HUES48 (cell line): Measurements from ENCODE around the gene CRISPLD2.

Experiments
- H3K27ac ChIP-seq: one replicate; pipeline ENCODE4 v1.7.0; 2013; ENCODE audit warnings: low read depth, low read length, inconsistent platforms
- H3K27me3 ChIP-seq: 2 replicates; pipeline ENCODE4 v1.6.1; 2013; ENCODE audit warnings: mild to moderate bottlenecking, low read length; ENCODE audit not compliant: control insufficient read depth, insufficient read depth
- H3K36me3 ChIP-seq: 2 replicates; pipeline ENCODE4 v1.6.1; 2013; ENCODE audit warnings: low read length; ENCODE audit not compliant: control insufficient read depth, insufficient read depth
- H3K4me1 ChIP-seq: 2 replicates; pipeline ENCODE4 v1.6.1; 2013; ENCODE audit warnings: mild to moderate bottlenecking, low read length; ENCODE audit not compliant: control insufficient read depth, insufficient read depth
- H3K4me3 ChIP-seq: 2 replicates; pipeline ENCODE4 v1.5.1; 2013; ENCODE audit warnings: mild to moderate bottlenecking, low read depth, low read length
- H3K9ac ChIP-seq: 2 replicates; pipeline ENCODE4 v1.6.1; 2013; ENCODE audit warnings: mild to moderate bottlenecking, low read depth, low read length, moderate library complexity
- H3K9me3 ChIP-seq: 2 replicates; pipeline ENCODE4 v1.6.1; 2013; ENCODE audit warnings: low read length; ENCODE audit not compliant: control insufficient read depth, insufficient read depth

The CRISPLD2 gene

DNA sequence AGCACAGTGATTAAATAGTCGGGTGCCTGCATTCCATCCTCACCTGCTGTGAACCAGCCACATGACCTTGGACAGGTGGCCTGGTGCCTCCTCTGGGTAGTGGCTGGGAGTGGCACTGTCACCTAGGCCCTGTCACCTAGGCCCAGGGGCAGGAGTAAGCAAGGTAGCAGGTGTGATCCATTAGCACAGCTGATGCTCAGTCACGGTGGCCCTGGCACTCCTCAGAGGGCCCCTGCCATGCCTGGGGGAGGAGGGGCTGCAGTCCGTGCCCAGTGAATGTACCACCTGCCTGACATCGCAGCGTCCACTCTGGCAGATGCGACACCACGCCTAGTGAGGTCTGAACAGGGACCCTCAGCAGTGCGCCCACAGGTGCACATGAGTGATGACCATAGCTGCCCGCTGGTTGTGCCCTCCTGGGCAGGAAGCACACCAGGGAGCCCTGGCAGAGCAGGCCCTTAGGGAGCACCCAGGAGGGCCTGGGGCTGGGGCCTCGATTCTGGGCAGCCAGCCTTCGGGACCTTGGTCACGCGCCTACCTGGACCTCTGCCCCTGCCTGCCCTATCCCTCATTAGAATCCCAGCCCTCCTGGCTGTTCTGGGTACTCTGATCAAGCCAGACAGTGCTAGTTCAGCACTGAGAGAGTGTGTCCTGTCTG lies 33.1 kb upstream of the CRISPLD2 start:
- no peak overlapping the region for H3K9ac ChIP-seq
- H3K36me3 ChIP-seq, result no peaks in the 10 kb centered on the region
- no peaks in the 10 kb centered on the region for H3K4me1 ChIP-seq
- H3K27me3 ChIP-seq, result no peaks in the 10 kb centered on the region
- H3K27ac ChIP-seq, result no peak overlapping the region
- H3K4me3 ChIP-seq, result no peak overlapping the region
- H3K9me3 ChIP-seq, result no peaks in the 10 kb centered on the region

DNA sequence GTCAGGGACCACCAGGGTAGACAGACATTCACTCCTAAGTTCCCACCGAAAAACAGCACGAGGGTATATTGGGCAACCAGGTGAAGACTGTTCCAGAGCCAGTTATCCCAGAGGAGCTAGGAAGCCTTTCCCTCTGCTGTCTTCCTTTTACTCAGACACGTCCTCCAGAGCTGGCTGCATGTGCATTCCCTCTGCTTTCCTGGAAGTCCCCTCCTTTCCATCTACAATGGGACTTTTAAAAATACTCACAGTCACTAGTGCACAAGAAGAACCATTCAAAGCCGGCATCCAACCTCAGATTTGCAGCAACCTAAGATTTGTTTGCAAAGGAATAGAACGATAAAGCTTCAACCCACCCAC lies 32.5 kb upstream of the CRISPLD2 start:
- H3K36me3 ChIP-seq, result no peaks in the 10 kb centered on the region
- no peak overlapping the region for H3K9ac ChIP-seq
- no peaks in the 10 kb centered on the region for H3K27me3 ChIP-seq
- no peak overlapping the region for H3K27ac ChIP-seq
- no peaks in the 10 kb centered on the region for H3K9me3 ChIP-seq
- no peaks in the 10 kb centered on the region for H3K4me1 ChIP-seq
- no peak overlapping the region for H3K4me3 ChIP-seq

DNA sequence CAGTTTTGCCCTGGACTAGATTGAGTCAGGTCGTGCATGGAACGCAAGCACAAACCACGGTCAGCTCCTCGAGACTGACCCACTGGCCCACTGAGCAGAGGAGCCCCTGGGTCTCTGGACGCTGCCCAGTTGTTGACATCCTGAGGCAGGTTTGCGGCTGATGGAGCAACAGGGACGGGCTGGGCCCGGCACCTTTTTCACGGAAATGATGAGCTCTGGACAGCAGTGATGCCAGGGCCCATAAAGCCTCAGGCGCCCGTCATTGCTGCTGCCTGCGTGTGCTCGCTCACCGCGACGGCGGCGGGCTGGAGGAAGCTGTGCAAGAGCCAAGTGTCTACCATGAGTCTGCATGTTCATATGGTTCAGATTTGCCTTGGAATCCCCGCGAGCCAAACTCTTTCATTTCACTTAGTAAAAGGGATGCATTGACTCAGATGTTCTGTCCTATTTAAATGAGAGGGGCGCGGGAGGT lies 30.8 kb upstream of the CRISPLD2 start:
- Histone ChIP-seq H3K9me3 (no peaks in the 10 kb centered on the region), H3K36me3 (no peaks in the 10 kb centered on the region), H3K27me3 (no peaks in the 10 kb centered on the region), H3K9ac (no peak overlapping the region), H3K27ac (no peak overlapping the region), H3K4me3 (no peak overlapping the region), H3K4me1 (no peaks in the 10 kb centered on the region)

DNA sequence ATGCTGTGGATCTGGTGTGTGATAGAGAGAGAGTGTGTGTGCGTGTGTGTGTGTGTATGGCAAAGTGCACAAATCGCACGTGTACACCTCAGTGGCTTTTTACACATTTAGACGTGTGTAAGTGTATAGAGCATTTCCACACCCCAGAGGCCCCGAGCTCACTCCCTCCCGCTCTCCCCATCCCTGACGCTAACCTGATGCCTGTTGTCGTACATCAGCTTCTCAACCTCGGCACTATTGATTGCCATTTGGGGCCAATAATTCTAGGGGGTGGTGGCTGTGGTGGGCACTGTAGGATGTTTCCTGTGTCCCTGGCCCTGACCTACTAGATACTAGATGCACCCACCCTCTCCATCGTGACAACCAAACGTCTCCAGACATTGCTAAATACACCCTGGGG lies 30.4 kb upstream of the CRISPLD2 start:
- H3K9ac ChIP-seq, result no peak overlapping the region
- no peaks in the 10 kb centered on the region for H3K36me3 ChIP-seq
- H3K9me3 ChIP-seq, result no peaks in the 10 kb centered on the region
- H3K4me1 ChIP-seq, result no peaks in the 10 kb centered on the region
- H3K27ac ChIP-seq, result no peak overlapping the region
- H3K27me3 ChIP-seq, result no peaks in the 10 kb centered on the region
- no peak overlapping the region for H3K4me3 ChIP-seq

DNA sequence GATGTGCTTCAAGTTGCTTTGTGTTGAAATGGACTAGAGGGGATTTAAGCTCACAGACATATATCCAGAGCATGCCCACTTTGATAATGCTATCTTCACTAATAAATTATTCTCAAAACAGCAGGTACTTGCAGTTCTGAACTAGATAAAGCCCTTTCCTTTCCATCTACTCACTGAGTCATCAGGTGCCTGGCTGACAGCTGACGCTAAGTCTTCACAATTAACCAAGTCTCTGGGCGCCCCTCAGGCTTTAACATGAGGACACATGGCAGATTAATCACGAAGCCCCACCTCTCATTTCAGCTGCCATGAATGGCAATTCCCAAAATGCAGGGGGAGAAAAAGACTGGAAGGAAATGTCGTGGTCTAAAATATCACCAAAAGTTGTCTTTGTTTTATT lies 29.5 kb upstream of the CRISPLD2 start:
- Histone ChIP-seq H3K36me3 (no peaks in the 10 kb centered on the region), H3K27me3 (no peaks in the 10 kb centered on the region), H3K4me1 (no peaks in the 10 kb centered on the region; the same call in 1 of the 2 replicates), H3K4me3 (no peak overlapping the region), H3K27ac (no peak overlapping the region), H3K9ac (no peak overlapping the region), H3K9me3 (no peaks in the 10 kb centered on the region)

DNA sequence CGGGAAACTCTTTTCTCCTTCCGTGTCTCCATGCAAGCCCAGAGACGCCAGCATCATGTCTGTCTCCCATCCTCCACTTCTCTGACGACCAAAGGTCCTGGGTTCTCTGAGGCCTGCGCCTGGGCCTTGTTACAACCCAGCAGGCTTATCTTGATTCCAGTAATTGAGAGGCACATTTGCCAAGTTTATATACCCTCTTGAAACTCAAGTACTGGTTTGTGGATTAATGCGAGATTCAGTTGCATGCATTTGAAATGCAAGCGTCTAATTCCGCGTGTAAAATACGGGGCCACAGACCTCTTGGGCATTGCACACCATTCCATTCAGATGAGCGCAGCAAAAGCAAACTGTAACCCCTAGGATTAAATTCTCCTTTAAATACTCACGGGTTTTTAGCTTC lies 28.7 kb upstream of the CRISPLD2 start:
- H3K27ac ChIP-seq, result no peak overlapping the region
- no peak overlapping the region for H3K4me3 ChIP-seq
- H3K4me1 ChIP-seq, result no peaks in the 10 kb centered on the region; the same call in 1 of the 2 replicates
- no peaks in the 10 kb centered on the region for H3K27me3 ChIP-seq
- H3K36me3 ChIP-seq, result no peaks in the 10 kb centered on the region
- H3K9me3 ChIP-seq, result no peaks in the 10 kb centered on the region
- no peak overlapping the region for H3K9ac ChIP-seq

DNA sequence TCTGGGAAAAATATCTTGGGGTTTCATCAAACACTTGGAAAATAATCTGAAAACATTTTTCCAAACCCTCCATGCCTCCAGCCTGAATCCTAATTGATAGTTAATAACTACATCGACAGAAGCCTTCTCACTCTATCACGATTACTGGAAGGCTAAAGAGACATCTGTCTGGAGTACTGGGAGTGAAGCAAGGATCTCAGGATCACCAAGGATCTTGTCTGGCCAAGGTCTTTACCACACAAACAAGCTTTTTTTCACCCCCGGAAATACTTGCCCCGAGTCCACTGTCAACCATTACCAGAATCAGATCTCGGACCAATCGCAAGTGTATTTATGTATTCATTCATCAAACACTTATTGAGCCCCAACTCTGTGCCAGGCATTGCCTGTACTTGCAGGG lies 28.3 kb upstream of the CRISPLD2 start:
- no peaks in the 10 kb centered on the region for H3K9me3 ChIP-seq
- no peaks in the 10 kb centered on the region for H3K36me3 ChIP-seq
- no peak overlapping the region for H3K9ac ChIP-seq
- H3K27ac ChIP-seq, result no peak overlapping the region
- no peaks in the 10 kb centered on the region; the same call in 1 of the 2 replicates for H3K4me1 ChIP-seq
- no peak overlapping the region for H3K4me3 ChIP-seq
- H3K27me3 ChIP-seq, result no peaks in the 10 kb centered on the region

DNA sequence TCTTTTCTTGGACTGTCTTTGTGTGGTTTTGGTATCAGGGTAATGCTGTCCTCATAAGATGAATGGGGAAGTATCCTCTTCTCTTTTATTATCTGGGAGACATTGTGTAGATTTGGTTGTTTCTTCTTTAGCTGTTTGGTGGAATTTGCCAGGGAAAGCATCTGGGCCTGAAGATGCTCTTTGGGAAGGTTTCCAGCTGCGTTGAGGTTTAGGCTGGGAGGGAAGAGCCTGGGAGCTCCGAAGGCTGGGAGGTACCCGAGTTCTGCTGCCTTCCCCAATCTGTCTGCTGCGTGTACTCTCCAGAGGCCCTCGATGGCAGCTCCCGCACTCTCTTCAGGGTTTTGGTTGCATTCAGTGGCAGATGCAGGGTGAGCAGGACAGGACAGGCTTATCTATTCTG lies 25.6 kb upstream of the CRISPLD2 start:
- no peaks in the 10 kb centered on the region for H3K9me3 ChIP-seq
- H3K9ac ChIP-seq, result no peak overlapping the region
- H3K27ac ChIP-seq, result no peak overlapping the region
- no peak overlapping the region for H3K4me3 ChIP-seq
- no peaks in the 10 kb centered on the region; the same call in 1 of the 2 replicates for H3K4me1 ChIP-seq
- no peaks in the 10 kb centered on the region for H3K27me3 ChIP-seq
- no peaks in the 10 kb centered on the region for H3K36me3 ChIP-seq

DNA sequence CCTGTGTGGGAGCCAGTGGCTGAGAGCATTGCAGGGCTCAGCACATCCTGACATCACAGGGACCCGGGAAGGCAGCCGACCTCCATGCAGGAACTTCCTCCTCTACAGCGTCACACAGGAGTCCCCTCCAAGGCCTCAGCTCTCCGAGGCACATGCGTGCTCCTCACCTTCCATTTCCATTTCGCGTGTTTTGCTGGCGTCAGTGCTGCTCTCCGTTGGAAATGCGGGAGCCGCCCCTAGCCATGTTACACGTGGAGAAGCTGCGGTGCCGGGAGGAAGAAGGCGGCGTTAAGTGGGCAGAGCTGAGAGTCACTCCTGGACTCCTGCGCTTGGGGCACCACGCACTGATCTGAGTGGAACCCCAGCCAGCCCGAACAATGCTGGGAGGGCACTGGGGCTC lies 25.2 kb upstream of the CRISPLD2 start:
- no peaks in the 10 kb centered on the region; the same call in 1 of the 2 replicates for H3K4me1 ChIP-seq
- no peaks in the 10 kb centered on the region for H3K27me3 ChIP-seq
- H3K9ac ChIP-seq, result no peak overlapping the region
- no peaks in the 10 kb centered on the region for H3K9me3 ChIP-seq
- H3K27ac ChIP-seq, result no peak overlapping the region
- no peaks in the 10 kb centered on the region for H3K36me3 ChIP-seq
- H3K4me3 ChIP-seq, result no peak overlapping the region

DNA sequence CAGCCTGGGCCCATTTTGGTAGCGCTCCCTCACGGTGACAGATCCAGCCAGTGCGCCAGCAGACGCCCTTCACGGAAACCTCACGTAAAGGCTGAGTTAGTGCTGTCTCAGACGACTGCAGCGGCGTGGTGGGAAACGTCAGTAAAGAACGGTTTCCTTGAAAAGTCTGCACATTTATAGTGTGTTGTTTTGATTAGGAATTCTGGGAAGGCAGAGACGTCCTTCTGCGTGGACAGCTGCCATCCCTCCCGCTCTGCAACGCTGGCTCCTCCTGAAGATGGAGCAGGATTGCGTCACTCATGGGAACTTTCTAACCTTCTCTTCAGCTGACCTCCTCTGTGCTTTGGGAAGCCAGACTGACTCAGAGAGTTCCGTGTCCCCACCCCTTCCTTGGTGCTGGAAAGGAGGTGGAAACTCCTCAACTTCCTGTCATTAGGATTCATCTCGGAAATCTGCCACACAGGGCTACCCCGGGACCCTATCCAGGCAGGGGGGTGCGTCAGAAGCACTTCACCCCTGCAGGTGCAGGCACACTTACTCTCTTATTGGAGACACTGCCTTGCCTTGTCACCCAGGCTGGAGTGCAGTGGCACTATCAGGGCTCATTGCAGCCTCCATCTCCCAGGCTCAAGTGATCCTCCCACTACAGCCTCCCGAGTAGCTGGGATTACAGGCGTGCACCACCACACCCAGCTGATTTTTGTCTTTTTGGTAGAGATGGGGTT lies 24.3 kb upstream of the CRISPLD2 start:
- Histone ChIP-seq H3K4me3 (no peak overlapping the region), H3K27me3 (no peaks in the 10 kb centered on the region), H3K4me1 (no peaks in the 10 kb centered on the region; the same call in 1 of the 2 replicates), H3K9ac (no peak overlapping the region), H3K9me3 (no peaks in the 10 kb centered on the region), H3K27ac (no peak overlapping the region), H3K36me3 (no peaks in the 10 kb centered on the region)

DNA sequence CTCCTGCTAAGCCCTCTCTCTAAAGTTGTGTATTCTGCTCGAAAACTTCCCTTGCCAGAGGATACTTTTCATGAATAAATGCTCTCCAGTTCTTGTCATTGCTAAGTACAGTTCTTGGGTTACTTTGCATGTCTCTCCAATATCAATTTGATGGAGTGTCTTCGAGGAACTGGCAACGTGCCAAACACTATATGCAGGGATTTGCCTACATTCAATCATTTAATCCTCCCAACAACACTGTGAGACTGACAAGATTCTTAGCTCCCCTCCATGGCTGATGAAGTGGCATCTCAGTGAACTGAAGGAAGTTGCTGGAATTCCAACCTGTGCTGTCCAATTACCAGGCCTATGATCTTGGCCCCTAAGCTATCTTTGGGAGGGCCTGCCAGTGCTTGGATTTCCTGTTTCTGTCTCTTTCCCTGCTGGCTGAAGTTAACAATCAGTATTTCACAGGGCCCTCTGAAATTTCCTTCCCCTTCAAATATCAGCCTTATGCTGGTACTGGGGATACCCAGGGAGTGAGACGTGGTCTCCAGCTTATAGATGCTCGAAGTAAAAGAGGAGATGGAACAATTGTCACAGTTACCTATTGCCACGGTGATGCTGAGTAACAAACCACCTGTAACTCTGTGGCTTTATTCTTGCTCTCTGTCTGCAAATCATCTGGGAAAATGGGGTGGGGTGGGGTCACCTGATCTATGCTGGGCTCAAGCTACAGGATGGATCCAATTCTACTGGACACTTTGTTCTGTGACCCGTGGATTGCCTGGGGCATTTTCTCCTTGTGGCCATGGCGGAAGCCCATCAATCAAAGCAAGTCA lies 19.4 kb upstream of the CRISPLD2 start:
- no peak overlapping the region for H3K4me3 ChIP-seq
- H3K4me1 ChIP-seq, result no peaks in the 10 kb centered on the region; the same call in 1 of the 2 replicates
- no peaks in the 10 kb centered on the region for H3K27me3 ChIP-seq
- no peaks in the 10 kb centered on the region for H3K9me3 ChIP-seq
- H3K9ac ChIP-seq, result no peak overlapping the region
- no peaks in the 10 kb centered on the region for H3K36me3 ChIP-seq
- no peak overlapping the region for H3K27ac ChIP-seq
